A549 (cell line): Measurements from ENCODE around the gene ALPP. TPM values are rescaled to one million over a fixed set of nuclear protein-coding genes. Genes with fewer than 3 reads are reported as not detected.
A peak's percentile ranks its signal among the peaks of the same experiment; 100 is the strongest.

ENCODE experiments used
- ATAC-seq, 2 experiments: fragments of 200-7000 bp in 1 of 2; fragments of >200 bp in 1 of 2; cut with Nextera tagmentation in 1 of 2; cut with Tn5 transposase in 1 of 2; 3 replicates each; pipeline versions ENCODE4 v1.8.0 to v1.9.1; 2018 to 2020; ENCODE audit warnings: mild to moderate bottlenecking in 1 of 2, moderate library complexity in 1 of 2
- CTCF ChIA-PET: fragments of 300-600 bp; sonication (Branson Sonifier 250); formaldehyde crosslinking; extraction: SDS; loops from one replicate; lab custom pipeline; 2021; ENCODE audit warnings: antibody characterized with exemption, inconsistent platforms; lab: Yijun Ruan, JAX
- POLR2A ChIA-PET: fragments of 350-600 bp; formaldehyde crosslinking; extraction: SDS; loops from one replicate; lab custom pipeline; 2021; ENCODE audit warnings: antibody characterized with exemption, inconsistent platforms; lab: Yijun Ruan, JAX
- DNase-seq, 2 experiments: peaks; one replicate each; pipeline versions ENCODE4 v3.0.0 to v3.0.0-alpha.2; 2011 to 2016; ENCODE audit warnings: low read depth in 1 of 2, low spot score in 1 of 2
- FAIRE-seq: peaks from 2 replicates; lab custom pipeline; 2011; peaks lifted over from hg19 to GRCh38; lab: Jason Lieb, UNC
- H3K27ac ChIP-seq, 2 experiments: fragments of >200 bp; sonication (Bioruptor Twin); formaldehyde crosslinking; 3 replicates each; pipeline ENCODE4 v1.5.1; 2016 to 2017
- H3K4me1 ChIP-seq: fragments of >200 bp; sonication (Bioruptor Twin); formaldehyde crosslinking; 3 replicates; pipeline ENCODE4 v1.6.1; 2016
- H3K4me2 ChIP-seq: fragments of >200 bp; sonication (Bioruptor Twin); formaldehyde crosslinking; 3 replicates; pipeline ENCODE4 v1.6.1; 2016
- H3K4me3 ChIP-seq: fragments of >200 bp; sonication (Bioruptor Twin); formaldehyde crosslinking; 3 replicates; pipeline ENCODE4 v1.5.1; 2016
- H3K9me3 ChIP-seq: fragments of >200 bp; sonication (Bioruptor Twin); formaldehyde crosslinking; 3 replicates; pipeline ENCODE4 v1.6.1; 2016
- ATOH8 ChIP-seq: fragments of 250-450 bp; sonication (Bioruptor Pico); IDR thresholded peaks from 2 replicates; pipeline ENCODE4 v1.5.0; 2020; ENCODE audit warnings: low read depth, mild to moderate bottlenecking, moderate library complexity
- E2F6 ChIP-seq: IDR thresholded peaks from 2 replicates; pipeline ENCODE4 v1.6.1; 2012; ENCODE audit warnings: low read depth, borderline replicate concordance
- ELK1 ChIP-seq: fragments of 150-350 bp; IDR thresholded peaks from 2 replicates; pipeline ENCODE4 v1.6.1; 2014; ENCODE audit warnings: low read depth, mild to moderate bottlenecking, low read length
- ESRRA ChIP-seq: fragments of 150-350 bp; IDR thresholded peaks from 2 replicates; pipeline ENCODE4 v1.6.1; 2014; ENCODE audit warnings: mild to moderate bottlenecking, low read length, borderline replicate concordance
- FOSL2 ChIP-seq, 2 experiments: fragments of 450-650 bp in 1 of 2; fragments of >200 bp in 1 of 2; sonication (Bioruptor Twin) in 1 of 2; formaldehyde crosslinking; IDR thresholded peaks; 2 replicates each; pipeline versions ENCODE4 v1.5.0 to v1.6.1; 2016 to 2020; ENCODE audit warnings: mild to moderate bottlenecking in 1 of 2, moderate library complexity in 1 of 2
- GATA3 ChIP-seq: IDR thresholded peaks from 2 replicates; pipeline ENCODE4 v1.6.1; 2012; ENCODE audit warnings: borderline replicate concordance
- HDAC2 ChIP-seq: fragments of 200-600 bp; sonication (generic); IDR thresholded peaks from 2 replicates; pipeline ENCODE4 v1.6.1; 2016
- HES2 ChIP-seq: fragments of >200 bp; sonication (Bioruptor Twin); formaldehyde crosslinking; IDR thresholded peaks from 2 replicates; pipeline ENCODE4 v1.6.1; 2016
- HOXA7 ChIP-seq: fragments of 250-450 bp; sonication (Bioruptor Pico); IDR thresholded peaks from 2 replicates; pipeline ENCODE4 v1.5.0; 2020; ENCODE audit warnings: mild to moderate bottlenecking, moderate library complexity
- HOXB13 ChIP-seq: fragments of 250-450 bp; sonication (Bioruptor Pico); IDR thresholded peaks from 2 replicates; pipeline ENCODE4 v1.5.0; 2020; ENCODE audit warnings: low read depth, mild to moderate bottlenecking, moderate library complexity
- HOXB5 ChIP-seq: fragments of 250-450 bp; sonication (Bioruptor Pico); IDR thresholded peaks from 2 replicates; pipeline ENCODE4 v1.5.0; 2020; ENCODE audit warnings: mild to moderate bottlenecking, moderate library complexity
- JUN ChIP-seq, 2 experiments: fragments of >200 bp; sonication (Bioruptor Twin); formaldehyde crosslinking; IDR thresholded peaks; 2 replicates in 1 of 2; 3 replicates in 1 of 2; pipeline ENCODE4 v1.6.1; 2016 to 2017
- JUNB ChIP-seq: fragments of >200 bp; sonication (Bioruptor Twin); formaldehyde crosslinking; IDR thresholded peaks from 2 replicates; pipeline ENCODE4 v1.6.1; 2016
- KDM5A ChIP-seq: fragments of 200-600 bp; sonication (generic); IDR thresholded peaks from 2 replicates; pipeline ENCODE4 v1.6.1; 2016; ENCODE audit warnings: antibody characterized with exemption, mild to moderate bottlenecking
- PHF8 ChIP-seq: fragments of 200-600 bp; sonication (generic); IDR thresholded peaks from 2 replicates; pipeline ENCODE4 v1.6.1; 2016; ENCODE audit warnings: low read depth, mild to moderate bottlenecking, antibody characterized with exemption, moderate library complexity, borderline replicate concordance
- POLR2A ChIP-seq: IDR thresholded peaks from 2 replicates; pipeline ENCODE4 v1.6.1; 2012; ENCODE audit warnings: mild to moderate bottlenecking, low read length
- RAD21 ChIP-seq, 2 experiments: fragments of >200 bp in 1 of 2; sonication (Bioruptor Twin) in 1 of 2; formaldehyde crosslinking in 1 of 2; IDR thresholded peaks in 1 of 2; conservative IDR thresholded peaks in 1 of 2; 2 replicates in 1 of 2; 3 replicates in 1 of 2; pipeline ENCODE4 v1.6.1; 2012 to 2018; ENCODE audit warnings: inconsistent platforms in 1 of 2
- REST ChIP-seq: fragments of 200-600 bp; sonication (generic); IDR thresholded peaks from 2 replicates; pipeline ENCODE4 v1.6.1; 2016; ENCODE audit warnings: antibody characterized with exemption, mild to moderate bottlenecking, moderate library complexity
- SMC3 ChIP-seq: fragments of >200 bp; sonication (Bioruptor Twin); formaldehyde crosslinking; IDR thresholded peaks from 3 replicates; pipeline ENCODE4 v1.6.1; 2018; ENCODE audit warnings: inconsistent platforms
- ZNF302 ChIP-seq: fragments of 250-450 bp; sonication (Bioruptor Pico); IDR thresholded peaks from 2 replicates; pipeline ENCODE4 v1.9.0; 2021; ENCODE audit warnings: inconsistent platforms, mild to moderate bottlenecking, moderate library complexity
- WGBS: methylation state at CpG from one replicate; pipeline ENCODE4 v1.1.6; 2017; ENCODE audit errors: missing lambda C conversion rate; 5-methylcytosine and 5-hydroxymethylcytosine counted together
- polyA plus RNA-seq, 4 experiments: library from polyadenylated mRNA; depleted of rRNA in 3 of 4; stranded (reverse); fragments of >200 nt; fragmentation: RNase III in 1 of 4; extraction: RNeasy Plus Mini Kit Qiagen cat#74134 plus additional on column Dnase treatment in 1 of 4; gene quantifications; 2 replicates in 3 of 4; 3 replicates in 1 of 4; pipeline ENCODE4 v1.2.3, GENCODE V29; 2011 to 2017

The ALPP gene
- polyA plus RNA-seq, 2 of the 4 experiments (the other 2 are of a cell fraction) = 0.10 to 0.31 TPM

- Histone ChIP-seq H3K27ac (no peak overlapping the region), H3K4me2 (no peak overlapping the region), H3K9me3 (no peaks in the 10 kb centered on the region), H3K4me3 (no peak overlapping the region), H3K4me1 (no peaks in the 10 kb centered on the region)
- 96% methylated on average over 7 of the region's 7 CpGs for WGBS
- FAIRE-seq (no peak), DNase-seq (no peak), ATAC-seq (no peak)
- CTCF ChIA-PET = interaction anchor here (4.2 to 5.2 kb wide), 2 partner anchors 12 to 101 kb away, joined by 19 to 24 read pairs; no protein-coding TSS in a partner anchor
- POLR2A ChIA-PET = no interaction called here
- TF ChIP-seq ZNF302 (CRISPR knock-in tag) (no peak), PHF8 (no peak)
Measured at GRCh38 chr2:232338759-232339106, 39.8 kb upstream of the ALPP start.

- ChIA-PET CTCF (interaction anchor here (1.6 to 4.2 kb wide), 4 partner anchors 10 to 438 kb away, joined by 6 to 19 read pairs (median 7); no protein-coding TSS in a partner anchor), POLR2A (no interaction called here)
- H3K9me3 ChIP-seq = no peaks in the 10 kb centered on the region
- DNase-seq (no peak), ATAC-seq (peak; percentile 26 to 57; a peak in 3 of 6 replicates), FAIRE-seq (no peak)
- no peak overlapping the region for H3K27ac ChIP-seq
- no peak overlapping the region for H3K4me3 ChIP-seq
- TF ChIP-seq JUNB = no peak
- no peak for TF ChIP-seq ELK1
- TF ChIP-seq HOXA7 (CRISPR knock-in tag) = no peak
- TF ChIP-seq ATOH8 (CRISPR knock-in tag) = no peak
- TF ChIP-seq POLR2A = no peak
- no peak for TF ChIP-seq JUN (IDR thresholded peaks at IDR 0.05)
- TF ChIP-seq FOSL2 (IDR thresholded peaks at IDR 0.05) = no peak
- no peak for TF ChIP-seq FOSL2 (CRISPR knock-in tag; IDR thresholded peaks at IDR 0.05)
- TF ChIP-seq HOXB5 (CRISPR knock-in tag) = no peak
- no peak for TF ChIP-seq HES2
- no peak for TF ChIP-seq HOXB13
- TF ChIP-seq REST = no peak
- TF ChIP-seq KDM5A = no peak
- TF ChIP-seq GATA3 = no peak
- no peak for TF ChIP-seq ESRRA
- TF ChIP-seq RAD21 (conservative IDR thresholded peaks at IDR 0.05 in 1 of 2, IDR thresholded peaks at IDR 0.05 in 1 of 2) = no peak
- TF ChIP-seq SMC3 = no peak
- no peak for TF ChIP-seq E2F6
- no peak for TF ChIP-seq HDAC2
- no peak overlapping the region for H3K4me2 ChIP-seq
- WGBS = 83% methylated on average over 21 of the region's 23 CpGs
- no peaks in the 10 kb centered on the region for H3K4me1 ChIP-seq
Measured at GRCh38 chr2:232339121-232340081, 39.1 kb upstream of the ALPP start.
